ENCODE results near the gene FOXP1. TPM values are rescaled to one million over a fixed set of nuclear protein-coding genes. Genes with fewer than 3 reads are reported as not detected.

The FOXP1 gene
- total RNA-seq, 1 donor from 2014 or later: 71.3 TPM

GRCh38 chr3:71514621-71515020 is 68.9 kb downstream of the FOXP1 start:
- no peak overlapping the region for H3K27ac Mint-ChIP-seq (ENCODE audit: unreplicated experiment)
- H3K4me1 Mint-ChIP-seq (ENCODE audit: unreplicated experiment): peaks cover 13% of the 10 kb centered on the region
- TF ChIP-seq CTCF (IDR thresholded peaks at IDR 0.05; ENCODE audit: unreplicated experiment): no peak
- no peak overlapping the region for H3K4me3 Mint-ChIP-seq (ENCODE audit: unreplicated experiment)
- no peaks in the 10 kb centered on the region for H3K9me3 Mint-ChIP-seq (ENCODE audit: unreplicated experiment)
- no peak for DNase-seq (ENCODE audit: low spot score)
- no peaks in the 10 kb centered on the region for H3K27me3 Mint-ChIP-seq (ENCODE audit: unreplicated experiment)
- H3K36me3 Mint-ChIP-seq (ENCODE audit: low read depth, unreplicated experiment): no peaks in the 10 kb centered on the region

GRCh38 chr3:71513515-71513914 is 70.0 kb downstream of the FOXP1 start:
- peaks cover 13% of the 10 kb centered on the region for H3K4me1 Mint-ChIP-seq (ENCODE audit: unreplicated experiment)
- no peaks in the 10 kb centered on the region for H3K36me3 Mint-ChIP-seq (ENCODE audit: low read depth, unreplicated experiment)
- DNase-seq (ENCODE audit: low spot score): no peak
- no peaks in the 10 kb centered on the region for H3K9me3 Mint-ChIP-seq (ENCODE audit: unreplicated experiment)
- no peaks in the 10 kb centered on the region for H3K27me3 Mint-ChIP-seq (ENCODE audit: unreplicated experiment)
- no peak for TF ChIP-seq CTCF (IDR thresholded peaks at IDR 0.05; ENCODE audit: unreplicated experiment)
- H3K4me3 Mint-ChIP-seq (ENCODE audit: unreplicated experiment): no peak overlapping the region
- no peak overlapping the region for H3K27ac Mint-ChIP-seq (ENCODE audit: unreplicated experiment)

GRCh38 chr3:71513081-71513480 is 70.4 kb downstream of the FOXP1 start:
- no peak overlapping the region for H3K27ac Mint-ChIP-seq (ENCODE audit: unreplicated experiment)
- no peak overlapping the region for H3K4me3 Mint-ChIP-seq (ENCODE audit: unreplicated experiment)
- H3K9me3 Mint-ChIP-seq (ENCODE audit: unreplicated experiment): no peaks in the 10 kb centered on the region
- TF ChIP-seq CTCF (IDR thresholded peaks at IDR 0.05; ENCODE audit: unreplicated experiment): no peak
- no peak for DNase-seq (ENCODE audit: low spot score)
- peaks cover 13% of the 10 kb centered on the region for H3K4me1 Mint-ChIP-seq (ENCODE audit: unreplicated experiment)
- no peaks in the 10 kb centered on the region for H3K36me3 Mint-ChIP-seq (ENCODE audit: low read depth, unreplicated experiment)
- H3K27me3 Mint-ChIP-seq (ENCODE audit: unreplicated experiment): no peaks in the 10 kb centered on the region

- Mint-ChIP-seq H3K4me1 (ENCODE audit: unreplicated experiment) (peaks cover 13% of the 10 kb centered on the region), H3K27ac (ENCODE audit: unreplicated experiment) (no peak overlapping the region), H3K27me3 (ENCODE audit: unreplicated experiment) (no peaks in the 10 kb centered on the region), H3K36me3 (ENCODE audit: low read depth, unreplicated experiment) (no peaks in the 10 kb centered on the region), H3K9me3 (ENCODE audit: unreplicated experiment) (no peaks in the 10 kb centered on the region), H3K4me3 (ENCODE audit: unreplicated experiment) (no peak overlapping the region)
- no peak for DNase-seq (ENCODE audit: low spot score)
- no peak for TF ChIP-seq CTCF (IDR thresholded peaks at IDR 0.05; ENCODE audit: unreplicated experiment)
Measured at GRCh38 chr3:71512544-71512943, 71.0 kb downstream of the FOXP1 start.

GRCh38 chr3:71512000-71512399 is 71.5 kb downstream of the FOXP1 start:
- no peaks in the 10 kb centered on the region for H3K36me3 Mint-ChIP-seq (ENCODE audit: low read depth, unreplicated experiment)
- no peak overlapping the region for H3K27ac Mint-ChIP-seq (ENCODE audit: unreplicated experiment)
- DNase-seq (ENCODE audit: low spot score): no peak
- H3K27me3 Mint-ChIP-seq (ENCODE audit: unreplicated experiment): no peaks in the 10 kb centered on the region
- H3K4me1 Mint-ChIP-seq (ENCODE audit: unreplicated experiment): peaks cover 14% of the 10 kb centered on the region
- TF ChIP-seq CTCF (IDR thresholded peaks at IDR 0.05; ENCODE audit: unreplicated experiment): no peak
- H3K4me3 Mint-ChIP-seq (ENCODE audit: unreplicated experiment): no peak overlapping the region
- H3K9me3 Mint-ChIP-seq (ENCODE audit: unreplicated experiment): no peaks in the 10 kb centered on the region
